A172 (cell line): Measurements from ENCODE around the gene MIXL1. TPM values are rescaled to one million over a fixed set of nuclear protein-coding genes. Genes with fewer than 3 reads are reported as not detected.
"Not testable (repeated sequence)": the region's sequence is repeated elsewhere in the genome, so short reads cannot be mapped to it uniquely, and the experiment has no call there.

Source experiments
- DNase-seq: peaks from one replicate; pipeline ENCODE4 v3.0.0-alpha.2; 2015; ENCODE audit warnings: low spot score
- total RNA-seq: library from RNA; depleted of rRNA; stranded (reverse); fragments of >200 nt; shearing (Covaris generic); gene quantifications from 2 replicates; pipeline ENCODE4 v1.2.3, GENCODE V29; 2014; rRNA removed

MIXL1 gene
- not detected in 2 replicates for total RNA-seq

- DNase-seq, result no peak
Measured at GRCh38 chr1:226223157-226223785, at the start of gene MIXL1. Gene MIXL1, plus strand, starts transcription at chr1:226223664. Its CDS starts 18 bp downstream, at chr1:226223682.

GRCh38 chr1:226176870-226177269, 46.6 kb upstream of the MIXL1 start:
- no peak for DNase-seq

GRCh38 chr1:226181996-226182714, 41.3 kb upstream of the MIXL1 start:
- peak; percentile 75 for DNase-seq

- peak; percentile 51 for DNase-seq
Measured at GRCh38 chr1:226185141-226186036, 38.1 kb upstream of the MIXL1 start.

GRCh38 chr1:226186124-226187018, 37.1 kb upstream of the MIXL1 start, which contains the start of gene ACBD3:
Gene ACBD3, minus strand, starts transcription at chr1:226186741. Its CDS starts 66 bp downstream, at chr1:226186675.
- DNase-seq, result peak; percentile 82

GRCh38 chr1:226187019-226187322, 36.5 kb upstream of the MIXL1 start:
- DNase-seq, result no peak

GRCh38 chr1:226187380-226187779, 36.1 kb upstream of the MIXL1 start:
- DNase-seq, result no peak

GRCh38 chr1:226195144-226195543, 28.3 kb upstream of the MIXL1 start:
- DNase-seq, result no peak

GRCh38 chr1:226199971-226200370, 23.5 kb upstream of the MIXL1 start:
- no peak for DNase-seq

GRCh38 chr1:226201029-226201593, 22.4 kb upstream of the MIXL1 start:
- DNase-seq, result no peak

GRCh38 chr1:226202246-226202645, 21.2 kb upstream of the MIXL1 start:
- no peak for DNase-seq

GRCh38 chr1:226202666-226203065, 20.8 kb upstream of the MIXL1 start:
- DNase-seq, result not testable (repeated sequence)

GRCh38 chr1:226203240-226203639, 20.2 kb upstream of the MIXL1 start:
- no peak for DNase-seq

- DNase-seq, result no peak
Measured at GRCh38 chr1:226203655-226204054, 19.8 kb upstream of the MIXL1 start.

GRCh38 chr1:226204198-226204597, 19.3 kb upstream of the MIXL1 start:
- no peak for DNase-seq

- DNase-seq, result no peak
Measured at GRCh38 chr1:226207048-226207447, 16.4 kb upstream of the MIXL1 start.

- no peak for DNase-seq
Measured at GRCh38 chr1:226209307-226210059, 14.0 kb upstream of the MIXL1 start.

GRCh38 chr1:226210571-226211176, 12.8 kb upstream of the MIXL1 start:
- DNase-seq, result no peak

- DNase-seq, result no peak
Measured at GRCh38 chr1:226211181-226211821, 12.2 kb upstream of the MIXL1 start.
